AG20443 (cell line): ENCODE measurements around the gene FMNL2.

ENCODE experiments used
- DNase-seq: peaks from one replicate; pipeline ENCODE4 v3.0.0; 2012; ENCODE audit warnings: low spot score, mixed read lengths

The FMNL2 gene

GRCh38 chr2:152617456-152618192 is 282.6 kb downstream of the FMNL2 start:
- DNase-seq: no peak

GRCh38 chr2:152618193-152618564 is 283.2 kb downstream of the FMNL2 start:
- DNase-seq: no peak

- DNase-seq: peak; percentile 11
Observed at GRCh38 chr2:152620208-152620607, 285.2 kb downstream of the FMNL2 start.

GRCh38 chr2:152620985-152621384 is 286.0 kb downstream of the FMNL2 start:
- no peak for DNase-seq

GRCh38 chr2:152622219-152622618 is 287.2 kb downstream of the FMNL2 start:
- no peak for DNase-seq

GRCh38 chr2:152623076-152623740 is 288.2 kb downstream of the FMNL2 start:
- DNase-seq: no peak

GRCh38 chr2:152623775-152624174 is 288.8 kb downstream of the FMNL2 start:
- DNase-seq: no peak

- no peak for DNase-seq
Observed at GRCh38 chr2:152624805-152625204, 289.8 kb downstream of the FMNL2 start.

GRCh38 chr2:152626911-152627339 is 292.0 kb downstream of the FMNL2 start:
- no peak for DNase-seq

- peak; percentile 48 for DNase-seq
Observed at GRCh38 chr2:152627351-152627957, 292.5 kb downstream of the FMNL2 start.

GRCh38 chr2:152629202-152629601 is 294.2 kb downstream of the FMNL2 start:
- DNase-seq: no peak

GRCh38 chr2:152630466-152630865 is 295.5 kb downstream of the FMNL2 start:
- no peak for DNase-seq

- DNase-seq: peak; percentile 14
Observed at GRCh38 chr2:152632736-152633135, 297.8 kb downstream of the FMNL2 start.

- peak; percentile 72 for DNase-seq
Observed at GRCh38 chr2:152635635-152636298, 300.8 kb downstream of the FMNL2 start.

- DNase-seq: no peak
Observed at GRCh38 chr2:152637251-152637650, 302.3 kb downstream of the FMNL2 start.

GRCh38 chr2:152638056-152638455 is 303.1 kb downstream of the FMNL2 start:
- no peak for DNase-seq

- DNase-seq: no peak
Observed at GRCh38 chr2:152638590-152638989, 303.6 kb downstream of the FMNL2 start.

- no peak for DNase-seq
Observed at GRCh38 chr2:152644189-152644873, 309.4 kb downstream of the FMNL2 start.

- DNase-seq: no peak
Observed at GRCh38 chr2:152646264-152646663, 311.3 kb downstream of the FMNL2 start.

GRCh38 chr2:152646775-152647174 is 311.8 kb downstream of the FMNL2 start:
- DNase-seq: peak; percentile 86

- DNase-seq: peak; percentile 38
Observed at GRCh38 chr2:152647552-152647951, 312.6 kb downstream of the FMNL2 start.

GRCh38 chr2:152648336-152648735 is 313.4 kb downstream of the FMNL2 start:
- no peak for DNase-seq
